ENCODE results near the gene DDX5. TPM values are rescaled to one million over a fixed set of nuclear protein-coding genes. Genes with fewer than 3 reads are reported as not detected.

DDX5 gene
- 253 and 330 TPM in 2 replicates for total RNA-seq (2012; rRNA removed)
- polyA plus RNA-seq (2012; rRNA removed) = 781 and 848 TPM in 2 replicates
- 975 and 1,133 TPM in 2 replicates for polyA plus RNA-seq (2012; cell fraction: cytosol; rRNA removed)
- 2,426 and 5,868 TPM in 2 replicates for polyA plus RNA-seq (2012; cell fraction: nucleus; rRNA removed; ENCODE audit: low replicate concordance)
- percentile 100 among the genes with signal in this experiment for Bru-seq, nascent RNA
- percentile 100 among the genes with signal in this experiment for BruChase-seq, experiment 1, labeled RNA remaining after a 6-hour chase
- BruChase-seq, experiment 2, labeled RNA remaining after a 2-hour chase = percentile 100 among the genes with signal in this experiment
- long read RNA-seq, transcript DDX5-215 (12 exons, 3,558 nt) = minor isoform, 28 of 475 reads
- long read RNA-seq, transcript DDX5-201 (13 exons, 2,554 nt) = major isoform, 339 of 475 reads
- long read RNA-seq, partial matches to known transcripts = 62 of 475 reads
- long read RNA-seq, other reads (novel, unspliced or antisense) = 44 of 475 reads

DNA sequence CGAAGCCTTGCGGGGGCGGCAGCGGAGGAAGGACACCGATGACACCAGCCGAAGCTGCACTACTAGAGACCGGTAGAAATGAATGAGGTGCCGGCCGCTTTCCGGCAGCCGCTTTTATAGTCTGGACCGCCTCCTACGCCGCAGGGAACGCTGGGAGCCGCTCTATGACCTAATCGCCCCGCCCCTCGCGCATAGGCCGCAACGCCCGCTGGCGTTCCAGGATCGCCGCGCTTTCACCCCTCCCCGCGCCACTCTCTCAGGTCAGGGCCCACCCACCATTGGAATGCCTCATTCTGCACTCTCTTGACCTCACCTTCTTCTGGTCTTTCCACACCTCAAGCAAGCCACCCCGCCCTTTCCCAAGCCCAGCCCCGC is at the start of gene DDX5:
Gene DDX5 (minus strand): TSS at position 89 of the 375 bp plus-strand sequence. CDS start 170 bp downstream, outside the sequence.
- H3K14ac ChIP-seq (replicated peaks; ENCODE audit: low read depth, low read length) = peak within 1 kb of the TSS; percentile 99
- peak within 1 kb of the TSS; percentile 94 for H3K27ac ChIP-seq (ENCODE audit: insufficient read depth, low read length)
- peak within 1 kb of the TSS; percentile 93 to 98 for H4K8ac ChIP-seq (ENCODE audit: low read depth in 2 of 2, low read length in 2 of 2)
- peak within 1 kb of the TSS; percentile 98 for H2AK5ac ChIP-seq (ENCODE audit: low read depth, low read length)
- H2BK5ac ChIP-seq (ENCODE audit: low read depth, low read length, poor library complexity, severe bottlenecking) = peak within 1 kb of the TSS; percentile 93
- DNase-seq = peak; percentile 94
- 2% methylated on average over 6 of the region's 31 CpGs; no CpG with 5 or more reads in 1 of the 2 experiments for WGBS, 2 experiments (ENCODE audit: extremely low coverage in 2 of 2, insufficient read length in 1 of 2)
- H3K4ac ChIP-seq (ENCODE audit: low read depth, low read length) = peak within 1 kb of the TSS; percentile 99
- H2BK120ac ChIP-seq (ENCODE audit: low read depth, low read length) = peak within 1 kb of the TSS; percentile 61
- BruUV-seq (replicated peaks) = no TSS peak
- TF ChIP-seq, protein P1, sequence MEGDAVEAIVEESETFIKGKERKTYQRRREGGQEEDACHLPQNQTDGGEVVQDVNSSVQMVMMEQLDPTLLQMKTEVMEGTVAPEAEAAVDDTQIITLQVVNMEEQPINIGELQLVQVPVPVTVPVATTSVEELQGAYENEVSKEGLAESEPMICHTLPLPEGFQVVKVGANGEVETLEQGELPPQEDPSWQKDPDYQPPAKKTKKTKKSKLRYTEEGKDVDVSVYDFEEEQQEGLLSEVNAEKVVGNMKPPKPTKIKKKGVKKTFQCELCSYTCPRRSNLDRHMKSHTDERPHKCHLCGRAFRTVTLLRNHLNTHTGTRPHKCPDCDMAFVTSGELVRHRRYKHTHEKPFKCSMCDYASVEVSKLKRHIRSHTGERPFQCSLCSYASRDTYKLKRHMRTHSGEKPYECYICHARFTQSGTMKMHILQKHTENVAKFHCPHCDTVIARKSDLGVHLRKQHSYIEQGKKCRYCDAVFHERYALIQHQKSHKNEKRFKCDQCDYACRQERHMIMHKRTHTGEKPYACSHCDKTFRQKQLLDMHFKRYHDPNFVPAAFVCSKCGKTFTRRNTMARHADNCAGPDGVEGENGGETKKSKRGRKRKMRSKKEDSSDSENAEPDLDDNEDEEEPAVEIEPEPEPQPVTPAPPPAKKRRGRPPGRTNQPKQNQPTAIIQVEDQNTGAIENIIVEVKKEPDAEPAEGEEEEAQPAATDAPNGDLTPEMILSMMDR (conservative IDR thresholded peaks at IDR 0.05; ENCODE audit: low read depth, low read length) = no peak
- TF ChIP-seq FOS (IDR thresholded peaks at IDR 0.05; ENCODE audit: low read depth, low read length) (peak; percentile 8; the same call in 1 of the 2 replicates), POLR2A (IDR thresholded peaks at IDR 0.05; ENCODE audit: low read depth, low read length) (peak; percentile 99), MAZ (IDR thresholded peaks at IDR 0.05; ENCODE audit: borderline replicate concordance, low read depth, low read length) (peak; percentile 90; the same call in 1 of the 2 replicates), NFE2L2 (IDR thresholded peaks at IDR 0.05; ENCODE audit: low read depth, low read length) (peak; percentile 55; the same call in 1 of the 2 replicates), CEBPB (IDR thresholded peaks at IDR 0.05; ENCODE audit: low read depth, low read length) (peak; percentile 68), CHD1 (IDR thresholded peaks at IDR 0.05; ENCODE audit: low read depth, low read length) (no peak; the same call in 1 of the 2 replicates)
- no peak within 1 kb of the TSS for H2BK20ac ChIP-seq (ENCODE audit: low read depth, low read length)
- H3K79me1 ChIP-seq (ENCODE audit: low read depth in 1 of 2, low read length in 2 of 2) = peaks cover 21 to 62% of the 10 kb centered on the region in 2 experiments
- peak within 1 kb of the TSS; percentile 100 for H2AK9ac ChIP-seq (replicated peaks; ENCODE audit: low read depth, low read length, poor library complexity)
- peaks cover 7% of the 10 kb centered on the region for H3K9me1 ChIP-seq (ENCODE audit: insufficient read depth, low read length)
- peak within 1 kb of the TSS; percentile 77 for H4K5ac ChIP-seq (ENCODE audit: low read depth, low read length)
- POLR2A ChIA-PET (ENCODE audit: unreplicated experiment) = interaction anchor here (0.7 to 1.2 kb wide), 6 partner anchors 15 to 688 kb away, joined by 3 to 12 read pairs (median 3); no protein-coding TSS in a partner anchor
- no peaks in the 10 kb centered on the region for H3K9me3 ChIP-seq (ENCODE audit: control insufficient read depth, insufficient read depth, low read length)
- no peaks in the 10 kb centered on the region for H3K27me3 ChIP-seq (ENCODE audit: control insufficient read depth, insufficient read depth, low read length)
- H3K4me3 ChIP-seq (ENCODE audit: insufficient read depth, low read depth, low read length) = peak within 1 kb of the TSS; percentile 93
- H3K56ac ChIP-seq (ENCODE audit: extremely low read depth, insufficient read depth, low read length) = peak within 1 kb of the TSS; percentile 98
- H3K18ac ChIP-seq (ENCODE audit: low read depth, low read length) = peak within 1 kb of the TSS; percentile 88
- peak within 1 kb of the TSS; percentile 99 for H3K23ac ChIP-seq (ENCODE audit: low read depth, low read length)
- in situ Hi-C loops (cut with MboI; ENCODE audit: low sequenced_read_pairs) = no loop called here
- ATAC-seq (ENCODE audit: low read depth) = peak; percentile 66
- H3K4me2 ChIP-seq (ENCODE audit: low read depth, low read length) = peak within 1 kb of the TSS; percentile 94
- peak within 1 kb of the TSS; percentile 98 for H4K91ac ChIP-seq (ENCODE audit: insufficient read depth, low read depth, low read length)
- dilution Hi-C loops (cut with HindIII; ENCODE audit: low sequenced_read_pairs, unreplicated experiment) = no loop called here
- intact Hi-C loops (cut with micrococcal nuclease) = no loop called here
- peaks cover 2% of the 10 kb centered on the region; the same call in 1 of the 2 replicates for H3K4me1 ChIP-seq (ENCODE audit: control insufficient read depth, insufficient read depth, low read length)
- H3K36me3 ChIP-seq (ENCODE audit: control insufficient read depth, insufficient read depth, low read length) = peaks cover 41% of the 10 kb centered on the region
- CTCF ChIA-PET = interaction anchor here (1.5 kb wide), 1 partner anchor 15 kb away, joined by 5 read pairs; no protein-coding TSS in a partner anchor
- H2AFZ ChIP-seq (replicated peaks; ENCODE audit: low read length, poor library complexity) = peak within 1 kb of the TSS; percentile 91
- peak within 1 kb of the TSS; percentile 94 for H3K9ac ChIP-seq (ENCODE audit: low read depth, low read length)
- peak within 1 kb of the TSS; percentile 17; the same call in 1 of the 3 replicates for H2BK15ac ChIP-seq (ENCODE audit: low read depth, low read length)
- H4K20me1 ChIP-seq (ENCODE audit: insufficient read depth, low read length) = peaks cover 73% of the 10 kb centered on the region

Measured in IMR-90 (cell line).